Measurements from ENCODE around the gene MTRF1. TPM values are rescaled to one million over a fixed set of nuclear protein-coding genes. Genes with fewer than 3 reads are reported as not detected.
A peak's percentile ranks its signal among the peaks of the same experiment; 100 is the strongest.
"Not testable (repeated sequence)": the region's sequence is repeated elsewhere in the genome, so short reads cannot be mapped to it uniquely, and the experiment has no call there.

The MTRF1 gene
- total RNA-seq, 1 donor from 2014 or later = 15.0 TPM

GRCh38 chr13:41286370-41286769 is 23.0 kb upstream of the MTRF1 start:
- ATAC-seq (no peak), DNase-seq (ENCODE audit: missing footprints) (no peak)
- intact Hi-C loops (cut with DNase I) = no loop called here

GRCh38 chr13:41284512-41285288 is 21.3 kb upstream of the MTRF1 start:
- intact Hi-C loops (cut with DNase I) = no loop called here
- DNase-seq (ENCODE audit: missing footprints) = no peak
- no peak for ATAC-seq

GRCh38 chr13:41282129-41282571 is 18.8 kb upstream of the MTRF1 start:
- intact Hi-C loops (cut with DNase I) = no loop called here
- DNase-seq (ENCODE audit: missing footprints) (no peak), ATAC-seq (no peak)

GRCh38 chr13:41279156-41279555 is 15.8 kb upstream of the MTRF1 start:
- DNase-seq (ENCODE audit: missing footprints); ATAC-seq; intact Hi-C loops (cut with DNase I): not testable (repeated sequence)

- intact Hi-C loops (cut with DNase I) = no loop called here
- ATAC-seq = no peak
These were observed 13.4 kb upstream of the MTRF1 start for GRCh38 chr13:41276824-41277223.

GRCh38 chr13:41274881-41275280 is 11.5 kb upstream of the MTRF1 start:
- DNase-seq (ENCODE audit: missing footprints) (no peak), ATAC-seq (no peak)
- intact Hi-C loops (cut with DNase I) = no loop called here

More at GRCh38 chr13:41276824-41277223, 13.4 kb upstream of the MTRF1 start:
- DNase-seq (ENCODE audit: missing footprints) = no peak

- intact Hi-C loops (cut with DNase I) = no loop called here
- DNase-seq (ENCODE audit: missing footprints) (no peak), ATAC-seq (no peak)
These were observed 10.6 kb upstream of the MTRF1 start for GRCh38 chr13:41273831-41274441.

GRCh38 chr13:41271456-41272285 is 8.3 kb upstream of the MTRF1 start:
- DNase-seq (ENCODE audit: missing footprints) = no peak
- intact Hi-C loops (cut with DNase I) = no loop called here
- ATAC-seq = no peak

- intact Hi-C loops (cut with DNase I) = no loop called here
- ATAC-seq = no peak
- no peak for DNase-seq (ENCODE audit: missing footprints)
These were observed 5.4 kb upstream of the MTRF1 start for GRCh38 chr13:41268764-41269163.

GRCh38 chr13:41267106-41267505 is 3.7 kb upstream of the MTRF1 start:
- intact Hi-C loops (cut with DNase I) = no loop called here
- ATAC-seq (no peak), DNase-seq (ENCODE audit: missing footprints) (no peak)

- DNase-seq (ENCODE audit: missing footprints) (no peak), ATAC-seq (no peak)
- intact Hi-C loops (cut with DNase I) = loop anchor here (5.0 kb wide), 1 partner anchor 52 kb away; the partner anchor contains the start of gene NAA16
These were observed 3.4 kb downstream of the MTRF1 start for GRCh38 chr13:41259875-41260501.

GRCh38 chr13:41257535-41257934 is 5.8 kb downstream of the MTRF1 start:
- DNase-seq (ENCODE audit: missing footprints) = no peak
- intact Hi-C loops (cut with DNase I) = no loop called here
- ATAC-seq = no peak

GRCh38 chr13:41254902-41255301 is 8.5 kb downstream of the MTRF1 start:
- intact Hi-C loops (cut with DNase I) = no loop called here
- ATAC-seq = no peak
- no peak for DNase-seq (ENCODE audit: missing footprints)

- intact Hi-C loops (cut with DNase I) = no loop called here
- DNase-seq (ENCODE audit: missing footprints) (no peak), ATAC-seq (no peak)
These were observed 12.4 kb downstream of the MTRF1 start for GRCh38 chr13:41250993-41251392.

- no peak for DNase-seq (ENCODE audit: missing footprints)
- peak; percentile 74 for ATAC-seq
- intact Hi-C loops (cut with DNase I) = no loop called here
These were observed 16.3 kb downstream of the MTRF1 start for GRCh38 chr13:41246969-41247680.

- intact Hi-C loops (cut with DNase I) = no loop called here
- no peak for ATAC-seq
These were observed 18.8 kb downstream of the MTRF1 start for GRCh38 chr13:41244556-41244955.

GRCh38 chr13:41241626-41242025 is 21.8 kb downstream of the MTRF1 start:
- DNase-seq (ENCODE audit: missing footprints) (no peak), ATAC-seq (no peak)
- intact Hi-C loops (cut with DNase I) = no loop called here

More at GRCh38 chr13:41244556-41244955, 18.8 kb downstream of the MTRF1 start:
- DNase-seq (ENCODE audit: missing footprints) = no peak

- ATAC-seq (no peak), DNase-seq (ENCODE audit: missing footprints) (no peak)
- intact Hi-C loops (cut with DNase I) = no loop called here
These were observed 27.0 kb downstream of the MTRF1 start for GRCh38 chr13:41236369-41236768.
